ENCODE data around the gene CNTNAP2.

Gene CNTNAP2

DNA sequence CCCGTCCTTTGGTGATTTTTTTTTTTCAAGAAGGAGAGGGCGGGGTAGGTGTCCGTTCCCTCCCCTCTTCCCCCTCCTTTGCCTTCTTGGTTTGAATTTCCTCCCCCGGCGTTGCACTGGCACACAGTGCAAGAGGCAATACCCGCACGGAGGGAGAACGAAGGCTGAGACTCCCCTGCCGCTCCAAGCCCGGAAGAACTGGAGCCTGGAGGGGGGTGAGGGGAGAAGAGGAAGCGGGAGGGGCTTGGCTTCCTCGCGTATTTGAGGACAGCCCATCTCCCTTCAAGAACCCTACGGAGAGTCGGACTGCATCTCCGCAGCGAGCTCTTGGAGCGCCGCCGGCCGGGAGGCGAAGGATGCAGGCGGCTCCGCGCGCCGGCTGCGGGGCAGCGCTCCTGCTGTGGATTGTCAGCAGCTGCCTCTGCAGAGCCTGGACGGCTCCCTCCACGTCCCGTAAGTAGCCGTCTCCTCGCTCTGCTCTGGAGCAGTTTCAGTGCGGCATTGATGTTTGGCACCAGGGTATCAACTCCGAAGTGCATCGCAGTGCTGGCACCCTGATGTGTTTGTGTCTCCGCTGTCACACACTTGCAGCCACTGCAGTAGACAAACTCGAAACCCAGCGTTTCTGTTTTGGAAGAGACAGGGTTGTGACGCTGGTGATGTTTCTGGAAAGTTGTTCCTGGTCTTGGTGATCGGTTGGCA lies at the start of gene CNTNAP2:
TSS of gene CNTNAP2 (plus strand) at position 281 of the 702 bp plus-strand sequence. CDS start at position 357, 76 bp downstream.
- no peak for DNase-seq (ENCODE audit: low spot score)

DNA sequence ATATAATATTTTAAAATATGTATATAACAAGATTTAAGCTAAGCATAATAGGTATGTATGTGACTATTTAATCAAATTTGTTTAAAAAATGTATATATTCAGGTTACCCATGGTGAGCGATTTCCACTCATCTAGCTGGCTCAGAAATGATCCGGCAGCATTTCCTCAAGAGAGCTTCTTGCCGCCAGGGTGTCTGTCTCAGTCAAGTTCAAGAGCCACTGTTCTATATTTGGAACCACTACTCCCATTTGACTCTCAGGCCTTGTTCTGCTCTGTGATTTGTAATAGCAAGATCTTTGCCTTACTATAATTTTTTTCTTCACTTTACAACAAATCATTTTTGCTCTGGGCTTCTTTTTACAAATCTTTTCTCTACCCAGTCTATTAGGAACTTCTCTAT lies 48.7 kb upstream of the CNTNAP2 start:
- no peak for DNase-seq (ENCODE audit: low spot score)

DNA sequence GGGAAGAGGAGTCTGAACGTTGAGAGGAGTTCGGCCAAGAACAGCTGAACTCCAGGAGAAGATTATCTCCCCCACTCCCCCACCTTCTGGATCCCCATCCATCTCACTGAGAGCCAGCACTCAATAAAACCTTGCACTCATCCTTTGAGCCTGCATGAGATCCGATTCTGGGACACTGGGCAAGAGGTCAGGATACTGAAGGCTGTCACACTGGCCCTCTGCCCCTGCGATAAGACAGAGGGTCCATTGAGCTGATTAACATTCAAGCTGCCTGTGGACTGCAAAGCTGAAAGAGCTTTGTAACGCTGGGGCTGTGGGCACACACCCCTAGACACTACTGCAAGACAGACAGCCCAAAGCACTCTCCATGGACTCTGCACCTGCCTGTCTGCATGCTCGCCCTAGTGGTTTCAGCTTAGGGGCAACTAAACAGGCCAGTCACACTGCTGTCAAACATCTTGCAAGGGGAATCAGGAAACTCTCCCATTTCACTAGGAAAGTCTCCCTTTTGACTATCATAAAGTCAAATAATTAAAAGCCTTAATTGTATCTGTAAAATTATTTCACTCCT lies 42.3 kb upstream of the CNTNAP2 start:
- no peak for DNase-seq (ENCODE audit: low spot score)

DNA sequence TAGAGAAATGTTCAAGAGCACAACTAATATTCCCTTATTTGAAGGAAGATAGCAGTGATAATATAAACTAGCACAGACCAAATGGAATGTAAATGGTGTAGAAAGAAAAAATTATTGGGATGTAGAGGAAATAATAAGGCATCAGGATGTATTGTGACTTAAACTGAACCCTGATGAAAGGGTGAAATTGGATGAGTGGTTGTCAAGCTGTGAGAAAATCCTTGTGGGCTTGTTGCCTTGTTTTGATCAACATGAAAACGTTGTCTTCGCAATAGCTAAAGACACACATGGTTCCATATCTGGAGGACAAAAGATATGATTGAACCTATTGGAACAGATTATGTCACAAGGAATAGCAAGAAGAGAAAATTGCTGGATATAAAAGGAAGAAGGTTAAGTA lies 40.3 kb upstream of the CNTNAP2 start:
- DNase-seq (ENCODE audit: low spot score) = no peak

DNA sequence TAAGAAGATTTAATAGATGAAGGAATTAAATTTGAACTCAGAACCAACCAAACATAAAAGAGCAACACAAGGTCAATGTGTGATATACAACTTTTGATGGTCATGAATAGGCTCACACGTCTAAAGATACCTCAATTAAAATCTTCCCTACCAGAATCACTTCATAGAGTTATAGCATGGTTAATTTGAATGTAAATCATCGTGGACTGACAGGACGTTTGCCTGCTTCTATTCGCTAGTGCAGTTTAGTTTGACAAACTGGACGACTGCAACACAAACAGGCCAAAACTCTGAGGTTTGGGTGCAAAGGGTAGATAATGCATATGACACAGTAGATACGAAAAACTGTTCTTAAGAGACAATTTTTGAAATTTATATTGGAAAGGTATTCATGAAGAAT lies 32.5 kb upstream of the CNTNAP2 start:
- no peak for DNase-seq (ENCODE audit: low spot score)

DNA sequence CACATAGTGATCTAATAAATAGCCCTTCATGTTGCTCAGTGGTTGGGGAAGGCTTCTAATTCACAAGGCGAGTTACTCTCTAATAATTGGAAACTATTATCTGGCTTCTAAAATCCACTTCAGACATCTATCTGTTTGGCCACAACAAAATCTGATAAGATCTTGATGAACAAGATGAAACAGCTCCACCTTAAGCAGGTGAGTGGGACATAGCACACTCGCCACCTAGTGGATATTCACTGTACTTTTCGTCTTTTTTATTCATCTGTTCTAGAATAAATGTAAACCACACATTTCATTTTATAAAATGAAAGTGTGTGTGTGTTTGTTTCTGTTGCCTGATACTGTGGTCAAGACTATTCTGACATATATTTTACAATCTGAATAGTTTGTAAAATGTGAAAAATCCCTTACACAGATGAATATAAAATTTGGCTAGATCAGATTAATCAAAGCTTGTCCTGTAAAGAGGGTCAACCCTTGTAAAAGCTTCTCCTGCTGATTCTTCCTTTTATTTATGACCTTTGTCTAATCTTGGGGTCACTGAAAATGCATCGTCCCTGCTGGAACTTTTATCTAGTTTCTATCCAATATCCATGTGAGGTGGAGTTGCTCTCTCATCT lies 26.5 kb upstream of the CNTNAP2 start:
- DNase-seq (ENCODE audit: low spot score) = peak; percentile 14

DNA sequence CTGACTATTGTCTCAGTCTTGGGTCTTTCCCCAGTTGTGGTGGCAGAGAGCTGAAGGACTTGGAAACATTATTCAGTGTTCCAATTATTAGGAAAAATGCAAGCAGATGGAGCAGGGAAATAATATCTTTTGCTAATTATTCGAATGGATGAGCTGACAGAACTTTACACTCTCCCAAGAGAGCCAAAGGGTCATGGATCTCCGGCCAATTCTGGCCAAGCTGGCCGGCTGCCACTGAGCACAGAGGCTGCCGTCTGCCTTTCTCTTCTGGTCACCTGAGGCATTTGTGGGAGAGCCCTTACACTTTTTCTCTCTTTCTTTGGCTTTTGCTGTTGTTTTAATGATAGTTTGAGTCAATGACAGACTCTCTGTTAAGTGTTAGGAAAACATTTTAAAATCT lies 22.2 kb upstream of the CNTNAP2 start:
- DNase-seq (ENCODE audit: low spot score) = no peak

DNA sequence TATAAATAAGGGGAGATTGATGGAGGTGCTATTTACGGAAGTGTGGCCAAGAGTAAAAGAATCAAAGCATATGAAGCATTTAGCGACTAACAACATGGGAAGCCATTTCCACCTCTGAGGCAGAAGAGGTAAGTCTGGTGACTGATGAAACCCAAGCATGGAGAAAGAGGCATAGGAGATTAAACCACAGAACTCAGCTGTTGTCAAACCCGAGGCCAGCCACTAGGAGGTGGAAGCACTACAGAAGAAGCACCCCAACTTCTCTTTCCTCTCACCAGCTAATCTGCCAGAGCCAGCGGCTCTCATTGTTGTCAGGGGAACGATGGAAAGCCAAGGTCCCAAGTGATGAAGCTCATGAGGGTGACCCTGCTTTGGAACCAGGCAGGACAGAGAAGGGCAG lies 19.6 kb upstream of the CNTNAP2 start:
- DNase-seq (ENCODE audit: low spot score) = no peak

DNA sequence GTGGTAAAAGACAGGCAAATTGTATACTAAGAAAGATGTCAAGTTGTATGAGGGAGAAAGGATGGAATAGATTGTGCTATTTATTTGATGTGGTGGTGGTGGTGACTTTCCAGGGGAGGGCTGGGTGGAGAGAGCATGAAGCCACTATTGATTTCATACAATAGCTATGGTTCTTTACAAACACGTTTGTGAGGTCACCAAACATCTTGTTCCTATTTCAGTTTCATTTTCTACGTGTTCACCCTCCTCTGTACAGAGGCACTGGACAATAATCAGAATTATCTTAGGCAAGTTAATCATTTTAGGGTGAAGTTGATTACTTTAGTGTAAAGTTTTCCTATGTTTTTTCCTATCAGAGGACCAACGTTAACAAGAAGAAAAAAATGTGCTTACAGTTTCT lies 10.3 kb upstream of the CNTNAP2 start:
- no peak for DNase-seq (ENCODE audit: low spot score)

DNA sequence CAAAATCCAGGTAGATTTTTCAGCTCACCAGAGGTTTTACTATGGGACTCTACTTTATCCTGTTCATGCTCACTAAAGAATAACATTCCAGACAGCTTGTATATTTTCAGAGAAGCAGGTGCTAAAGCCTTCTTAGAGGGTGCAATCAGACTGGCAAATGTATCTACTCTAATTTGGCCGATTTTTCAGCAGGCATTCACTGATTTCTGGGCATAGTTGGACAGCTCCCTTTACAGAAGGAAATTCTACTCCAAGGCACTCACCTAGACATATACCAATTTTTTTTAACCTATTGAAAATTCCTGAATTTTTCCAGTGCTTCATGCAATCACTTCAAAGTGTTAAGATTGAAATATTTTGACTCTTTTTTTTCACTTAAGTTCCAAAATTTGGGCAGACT lies 3.8 kb upstream of the CNTNAP2 start:
- no peak for DNase-seq (ENCODE audit: low spot score)

DNA sequence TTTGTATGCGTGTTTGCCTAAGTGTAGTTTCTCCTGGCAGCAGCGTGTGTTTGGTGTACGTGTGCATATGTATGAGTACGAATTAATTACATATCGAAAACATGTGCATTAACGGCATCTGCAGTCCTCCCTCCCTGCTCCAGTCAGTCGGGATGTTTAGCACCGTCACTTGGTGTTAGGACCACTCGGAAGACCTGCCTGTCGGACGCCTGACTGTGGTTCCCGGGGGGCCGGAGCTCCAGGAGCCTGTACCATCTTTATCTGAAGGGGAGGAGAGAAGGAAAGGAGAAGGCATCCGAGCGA lies 1.1 kb upstream of the CNTNAP2 start:
- no peak for DNase-seq (ENCODE audit: low spot score)

DNA sequence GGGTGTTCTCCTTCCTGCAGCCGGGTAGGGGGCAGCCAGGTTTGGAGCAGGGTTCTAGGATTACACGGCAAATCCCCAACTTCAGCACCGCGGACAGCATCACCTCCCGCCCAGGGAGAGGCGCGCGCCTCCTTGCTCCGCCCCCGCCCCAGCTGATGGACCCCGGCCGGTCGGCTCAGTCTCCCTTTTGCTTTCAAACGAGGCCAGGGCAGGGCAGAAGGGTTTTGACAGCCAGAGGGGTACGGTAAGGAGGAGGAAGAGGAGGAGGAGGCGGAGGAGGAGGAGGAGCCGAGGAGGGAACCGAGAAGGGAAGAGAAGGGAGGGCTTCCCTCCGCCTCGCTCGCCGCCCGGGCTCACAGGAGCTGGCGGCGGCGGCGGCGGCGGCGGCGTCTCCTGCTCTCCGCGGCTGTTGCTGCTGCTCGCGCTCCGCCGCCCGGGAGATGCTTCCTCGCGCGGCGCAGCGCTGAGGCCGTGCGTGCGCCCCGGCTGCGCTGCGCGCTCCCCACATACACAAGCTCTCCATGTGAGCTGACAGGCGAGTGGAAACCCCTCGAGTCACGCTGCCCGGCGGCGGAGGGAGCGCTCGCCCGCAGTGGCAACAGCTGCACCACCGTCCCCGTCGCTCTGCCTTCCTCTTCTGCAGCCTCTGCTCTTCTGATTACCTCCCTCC lies 615 bp upstream of the CNTNAP2 start:
- DNase-seq (ENCODE audit: low spot score) = peak; percentile 18

DNA sequence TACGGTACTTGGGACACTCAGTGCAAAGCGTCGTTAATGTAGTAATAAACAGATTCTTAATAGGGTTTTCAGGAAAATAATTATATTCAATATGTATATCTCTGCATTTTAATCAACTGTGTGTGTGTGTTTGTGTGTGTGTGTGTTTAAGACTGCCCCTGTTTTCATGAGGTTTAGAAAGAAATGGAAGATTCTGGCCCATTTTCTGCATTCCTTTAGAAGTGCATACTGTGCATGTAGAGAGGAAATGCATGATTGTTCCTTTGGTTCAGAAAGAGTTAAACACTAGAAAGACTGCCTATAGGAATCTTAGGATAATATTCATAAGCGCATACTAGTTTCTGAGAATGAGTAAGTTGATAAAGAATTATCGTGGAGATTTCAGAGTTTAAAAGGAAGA lies 975 bp downstream of the CNTNAP2 start:
- DNase-seq (ENCODE audit: low spot score) = no peak

DNA sequence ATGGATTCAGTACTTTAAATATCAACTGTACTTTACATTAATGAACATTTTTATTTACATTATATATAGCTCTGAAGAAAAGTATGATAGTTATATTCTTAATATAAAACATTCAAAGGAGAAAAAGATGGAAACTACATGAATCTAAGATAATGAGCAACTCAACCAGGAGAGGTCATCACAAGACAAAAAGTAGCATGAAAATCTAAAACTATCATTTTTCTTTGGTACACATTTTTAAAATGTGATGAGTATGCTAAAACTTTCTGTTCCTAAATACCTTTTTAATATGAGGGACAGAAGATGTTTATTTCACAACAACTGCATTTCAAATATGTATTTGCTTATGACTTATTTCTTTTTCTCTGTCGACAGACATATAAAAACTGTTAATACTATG lies 2.4 kb downstream of the CNTNAP2 start:
- no peak for DNase-seq (ENCODE audit: low spot score)

DNA sequence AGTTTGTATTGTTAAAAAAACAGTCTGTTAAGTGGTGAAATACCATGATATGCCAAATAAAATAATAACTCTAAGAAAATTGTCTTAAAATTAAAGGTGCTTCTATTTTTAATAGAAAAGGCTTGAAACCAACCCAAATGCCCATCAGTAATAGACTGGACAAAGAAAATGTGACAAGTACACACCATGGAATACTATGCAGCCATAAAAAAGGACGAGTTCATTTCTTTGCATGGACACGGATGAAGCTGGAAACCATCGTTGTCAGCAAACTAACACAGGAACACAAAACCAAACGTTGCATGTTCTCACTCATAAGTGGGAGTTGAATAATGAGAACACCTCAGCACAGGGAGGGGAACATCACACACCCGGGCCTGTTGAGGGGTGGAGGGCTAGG lies 7.1 kb downstream of the CNTNAP2 start:
- DNase-seq (ENCODE audit: low spot score) = no peak

DNA sequence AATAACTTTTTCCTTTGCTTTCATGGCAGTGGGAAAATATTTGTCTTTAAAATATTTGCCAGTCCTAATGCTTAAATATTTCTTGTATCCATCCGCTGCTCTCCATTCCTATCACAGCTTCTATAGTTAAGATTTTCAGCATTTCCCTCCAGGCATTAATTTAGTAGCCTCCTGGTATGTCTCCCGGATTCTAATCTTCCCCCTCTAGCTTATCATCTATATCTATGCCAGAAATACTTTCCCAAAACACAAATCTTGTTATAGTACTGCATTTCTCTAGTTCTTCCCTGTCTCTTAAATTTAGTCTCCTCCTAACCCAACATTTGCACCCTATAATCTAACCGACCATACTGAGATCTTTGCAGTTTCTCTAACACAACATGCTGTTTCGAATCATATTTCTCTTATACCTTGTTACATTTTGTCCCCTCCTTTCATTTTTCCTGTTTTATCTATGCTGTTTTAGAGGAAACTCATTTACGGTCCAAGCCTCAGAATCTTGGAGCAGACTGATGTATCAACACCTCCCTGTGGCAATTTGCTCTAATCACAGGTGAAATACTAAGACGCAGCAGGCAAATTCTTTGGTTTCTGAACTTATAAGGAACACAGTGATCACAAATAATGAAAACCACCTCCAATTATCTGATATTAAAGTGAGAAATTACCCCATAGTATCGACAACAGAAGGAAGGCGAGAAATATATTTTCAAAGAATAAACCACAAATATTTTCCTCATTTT lies 10.3 kb downstream of the CNTNAP2 start:
- no peak for DNase-seq (ENCODE audit: low spot score)

DNA sequence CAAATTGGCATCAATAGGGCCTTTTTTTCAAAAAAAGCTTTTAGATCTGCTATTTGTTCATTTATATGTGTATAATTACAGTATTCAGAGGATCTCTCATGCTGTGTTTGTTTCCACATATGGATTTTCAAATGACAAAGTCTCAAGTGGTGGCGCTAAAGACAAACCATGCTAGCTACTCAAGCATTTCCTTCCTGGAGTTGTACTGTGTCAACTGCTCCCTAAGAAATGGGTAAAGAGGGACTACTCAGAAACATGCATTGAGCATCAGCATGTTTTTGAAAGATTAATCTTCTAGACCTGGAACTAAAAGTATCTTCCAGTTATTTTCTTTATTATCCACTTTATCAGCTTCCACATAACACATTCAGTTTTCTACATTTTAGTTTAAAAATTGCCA lies 12.7 kb downstream of the CNTNAP2 start:
- no peak for DNase-seq (ENCODE audit: low spot score)

DNA sequence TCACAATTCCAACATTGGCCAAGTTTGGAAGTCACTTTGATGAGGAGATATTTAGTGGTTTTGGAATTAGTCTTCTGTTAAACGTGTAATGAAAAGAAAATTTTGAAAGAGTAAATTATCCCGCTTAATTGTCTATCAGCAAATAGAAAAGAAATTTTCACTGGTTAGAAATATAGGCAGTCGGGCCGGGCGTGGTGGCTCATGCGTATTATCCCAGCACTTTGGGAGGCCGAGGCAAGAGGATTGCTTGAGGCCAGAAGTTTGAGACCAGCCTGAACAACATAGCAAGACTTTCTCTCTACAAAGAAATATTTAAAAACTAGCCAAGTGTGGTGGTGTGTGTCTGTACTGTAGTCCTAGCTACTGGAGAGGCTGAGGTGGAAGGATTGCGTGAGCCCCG lies 13.4 kb downstream of the CNTNAP2 start:
- no peak for DNase-seq (ENCODE audit: low spot score)

DNA sequence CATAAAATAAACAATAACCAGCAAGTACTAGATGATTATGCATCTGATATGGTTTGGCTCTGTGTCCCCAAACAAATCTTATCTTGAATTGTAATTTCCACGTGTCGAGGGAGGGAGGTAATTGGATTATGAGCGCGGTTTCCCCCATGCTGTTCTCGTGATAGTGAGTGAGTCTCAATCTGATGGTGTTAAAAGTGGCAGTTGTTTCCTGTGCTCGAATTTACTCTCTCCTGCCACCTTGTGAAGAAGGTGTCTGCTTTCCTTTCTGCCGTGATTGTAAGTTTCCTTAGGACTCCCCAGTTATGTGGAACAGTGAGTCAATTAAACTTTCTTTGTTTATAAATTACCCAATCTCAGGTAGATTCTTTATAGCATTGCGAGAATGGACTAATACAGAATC lies 15.1 kb downstream of the CNTNAP2 start:
- DNase-seq (ENCODE audit: low spot score) = no peak

DNA sequence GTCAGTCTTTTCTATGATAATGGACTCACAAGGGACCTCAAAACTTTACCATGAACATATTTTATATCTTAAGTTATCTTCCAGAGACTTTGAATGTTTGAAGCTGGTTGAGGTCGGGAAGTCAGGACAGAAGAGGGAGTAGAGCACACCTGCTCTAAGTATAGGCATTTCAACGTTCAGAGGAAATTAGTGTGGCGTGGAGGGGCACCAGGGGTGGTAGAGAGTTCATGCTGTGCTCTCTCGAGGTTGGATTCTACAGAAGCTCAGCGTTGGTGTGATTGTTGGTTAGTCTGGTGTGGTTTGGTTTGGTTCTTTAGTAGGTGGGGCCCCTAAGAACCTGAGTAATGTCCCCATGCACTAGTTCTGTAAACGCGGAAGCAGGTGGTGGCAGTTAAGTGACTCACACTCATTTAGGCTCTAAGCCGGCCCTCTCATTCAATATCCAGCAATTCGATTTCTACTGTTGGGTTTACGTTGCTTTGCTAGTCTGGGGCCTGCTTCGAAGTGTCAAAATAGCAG lies 19.8 kb downstream of the CNTNAP2 start:
- DNase-seq (ENCODE audit: low spot score) = no peak

DNA sequence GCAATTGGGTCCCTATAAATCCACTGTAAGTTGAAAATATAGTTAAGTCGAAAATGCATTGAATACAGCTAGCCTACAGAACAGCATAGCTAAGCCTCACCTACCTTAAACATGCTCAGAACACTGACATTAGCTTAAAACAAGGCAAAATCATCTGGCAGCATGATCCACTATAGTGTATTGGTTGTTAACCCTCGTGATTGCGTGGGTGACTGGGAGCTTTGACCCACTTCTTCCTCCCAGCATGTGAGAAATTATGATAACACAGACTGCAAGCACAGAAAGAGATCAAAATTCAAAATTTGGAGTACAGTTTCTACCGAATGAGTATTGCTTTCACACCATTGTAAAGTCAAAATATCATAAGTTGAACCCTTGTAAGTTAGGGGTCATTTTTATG lies 22.3 kb downstream of the CNTNAP2 start:
- no peak for DNase-seq (ENCODE audit: low spot score)

DNA sequence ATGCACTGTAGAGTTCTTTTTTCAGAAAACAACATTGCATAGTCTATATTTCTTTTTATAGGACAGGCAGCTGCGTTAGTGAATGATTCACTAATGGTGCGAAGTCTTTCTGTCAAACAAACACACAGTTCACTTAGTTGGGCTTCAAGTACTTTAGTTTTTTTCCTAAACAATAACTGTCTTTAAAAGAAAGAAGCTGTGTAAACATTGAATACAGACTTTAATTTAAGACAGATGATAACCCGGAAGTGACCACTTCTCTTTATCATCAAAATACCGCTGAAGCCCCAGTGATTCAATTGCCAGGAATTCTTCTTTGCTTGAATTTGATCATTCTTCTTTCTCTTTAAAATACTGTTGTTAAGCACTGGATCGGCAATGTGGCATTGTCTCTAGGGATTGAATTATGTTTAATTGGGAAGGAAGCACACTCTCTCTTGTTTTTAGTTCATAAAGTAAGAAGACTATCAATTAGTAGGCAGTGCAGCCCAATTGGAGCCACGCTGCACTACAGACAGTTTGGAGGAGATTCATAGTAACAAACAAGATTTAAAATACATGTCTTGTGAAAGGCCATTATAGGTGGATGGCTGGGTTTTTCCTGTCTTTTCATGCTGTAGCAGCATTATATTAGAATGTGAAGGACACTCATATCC lies 30.4 kb downstream of the CNTNAP2 start:
- DNase-seq (ENCODE audit: low spot score) = no peak

Measured in activated CD4-positive, alpha-beta T cell treated with anti-CD3 and anti-CD28 coated beads, Interleukin-2, Interleukin-4, amounts not matched to agents 100 ng/mL and 50 ng/mL, durations not matched to agents 16 hours and 8 hours (primary cell).